GM23338 (cell line): Measurements from ENCODE around the gene NEB. TPM values are rescaled to one million over a fixed set of nuclear protein-coding genes. Genes with fewer than 3 reads are reported as not detected.

Experiments used
- ATAC-seq: fragments of 200-7000 bp; cut with Tn5 transposase; 3 replicates; pipeline ENCODE4 v1.9.1; 2020
- DNase-seq: peaks from one replicate; pipeline ENCODE4 v3.0.0-alpha.2; 2015; ENCODE audit warnings: low spot score
- H2AFZ ChIP-seq: fragments of 200-600 bp; sonication (generic); 2 replicates; pipeline ENCODE4 v1.8.0; 2016; ENCODE audit warnings: antibody characterized with exemption, mild to moderate bottlenecking, moderate library complexity
- H3F3A ChIP-seq: fragments of 200-600 bp; sonication (generic); replicated peaks from 2 replicates; pipeline ENCODE4 v1.8.0; 2017; ENCODE audit warnings: antibody characterized with exemption, mixed run types, low read depth
- H3K27ac ChIP-seq: fragments of 200-600 bp; sonication (generic); 2 replicates; pipeline ENCODE4 v1.6.1; 2016; ENCODE audit warnings: low read depth
- H3K27me3 ChIP-seq: fragments of 200-600 bp; sonication (generic); 2 replicates; pipeline ENCODE4 v1.8.0; 2016; ENCODE audit warnings: mild to moderate bottlenecking, mixed run types, moderate library complexity; ENCODE audit not compliant: insufficient read depth
- H3K36me3 ChIP-seq: fragments of 200-600 bp; sonication (generic); 2 replicates; pipeline ENCODE4 v1.8.0; 2016; ENCODE audit warnings: mild to moderate bottlenecking; ENCODE audit not compliant: insufficient read depth
- H3K4me1 ChIP-seq: fragments of 200-600 bp; sonication (generic); 2 replicates; pipeline ENCODE4 v1.8.0; 2016; ENCODE audit warnings: mild to moderate bottlenecking, moderate library complexity; ENCODE audit not compliant: insufficient read depth
- H3K4me2 ChIP-seq: fragments of 200-600 bp; sonication (generic); 2 replicates; pipeline ENCODE4 v1.7.1; 2017; ENCODE audit warnings: mixed run types
- H3K4me3 ChIP-seq: fragments of 200-600 bp; sonication (generic); 2 replicates; pipeline ENCODE4 v1.6.1; 2016; ENCODE audit warnings: mixed run types
- H3K79me2 ChIP-seq: fragments of 200-600 bp; sonication (generic); replicated peaks from 2 replicates; pipeline ENCODE4 v1.8.0; 2017; ENCODE audit warnings: mild to moderate bottlenecking; ENCODE audit not compliant: insufficient read depth
- H3K9me2 ChIP-seq: fragments of 200-600 bp; sonication (generic); 2 replicates; pipeline ENCODE4 v1.8.0; 2017; ENCODE audit not compliant: insufficient read depth
- H4K20me1 ChIP-seq: fragments of 200-600 bp; sonication (generic); replicated peaks from 2 replicates; pipeline ENCODE4 v1.8.0; 2017; ENCODE audit warnings: mild to moderate bottlenecking; ENCODE audit not compliant: insufficient read depth
- H3K27ac Mint-ChIP-seq: 2 replicates; pipeline ENCODE4 v1.8.0; 2020; ENCODE audit warnings: inconsistent platforms, mild to moderate bottlenecking, moderate library complexity, mixed read lengths
- H3K27me3 Mint-ChIP-seq: 3 replicates; pipeline ENCODE4 v1.8.0; 2022; ENCODE audit warnings: low read depth, mild to moderate bottlenecking, moderate library complexity, mixed read lengths, inconsistent platforms; ENCODE audit not compliant: insufficient read depth, poor library complexity
- H3K36me3 Mint-ChIP-seq: 3 replicates; pipeline ENCODE4 v1.8.0; 2021; ENCODE audit warnings: low read depth, mild to moderate bottlenecking, inconsistent platforms, moderate library complexity, mixed read lengths
- H3K4me1 Mint-ChIP-seq: 3 replicates; pipeline ENCODE4 v1.8.0; 2020; ENCODE audit warnings: mild to moderate bottlenecking, inconsistent platforms, mixed read lengths
- H3K4me3 Mint-ChIP-seq: 3 replicates; pipeline ENCODE4 v1.8.0; 2021; ENCODE audit warnings: moderate library complexity, mild to moderate bottlenecking, inconsistent platforms, mixed read lengths
- H3K9me3 Mint-ChIP-seq: 3 replicates; pipeline ENCODE4 v1.8.0; 2020; ENCODE audit warnings: moderate library complexity, mild to moderate bottlenecking, inconsistent platforms, mixed read lengths
- CREB1 ChIP-seq: fragments of 250-450 bp; sonication (Bioruptor Pico); IDR thresholded peaks from 2 replicates; pipeline ENCODE4 v1.5.0; 2020; ENCODE audit warnings: low read depth, mild to moderate bottlenecking, moderate library complexity
- CTCF ChIP-seq, 2 experiments: fragments of 200-600 bp in 1 of 2; sonication (generic) in 1 of 2; conservative IDR thresholded peaks; 2 replicates each; pipeline versions ENCODE4 v1.5.1 to v1.6.1; 2016 to 2017; ENCODE audit warnings: antibody characterized with exemption in 2 of 2, low read depth in 2 of 2, mild to moderate bottlenecking in 2 of 2, moderate library complexity in 1 of 2
- ETS1 ChIP-seq: IDR thresholded peaks from 2 replicates; pipeline ENCODE4 v1.6.1; 2016; ENCODE audit warnings: antibody characterized with exemption
- EZH2 ChIP-seq: fragments of 200-600 bp; sonication (generic); IDR thresholded peaks from one replicate; pipeline ENCODE4 v1.8.0; 2017; ENCODE audit warnings: antibody characterized with exemption, mild to moderate bottlenecking, low read depth; ENCODE audit not compliant: unreplicated experiment
- EZH2phosphoT487 ChIP-seq: fragments of 200-600 bp; sonication (generic); IDR thresholded peaks from one replicate; pipeline ENCODE4 v1.8.1; 2018; ENCODE audit warnings: antibody characterized with exemption; ENCODE audit not compliant: unreplicated experiment
- JUNB ChIP-seq: IDR thresholded peaks from one replicate; pipeline ENCODE4 v1.6.1; 2016; ENCODE audit warnings: antibody characterized with exemption; ENCODE audit not compliant: unreplicated experiment
- NANOG ChIP-seq: IDR thresholded peaks from 2 replicates; pipeline ENCODE4 v1.6.1; 2016; ENCODE audit warnings: antibody characterized with exemption, borderline replicate concordance
- POLR2AphosphoS5 ChIP-seq: IDR thresholded peaks from 2 replicates; pipeline ENCODE4 v1.6.1; 2016; ENCODE audit warnings: antibody characterized with exemption, low read depth
- REST ChIP-seq: IDR thresholded peaks from one replicate; pipeline ENCODE4 v1.6.1; 2018; ENCODE audit warnings: antibody characterized with exemption; ENCODE audit not compliant: unreplicated experiment
- STAT1 ChIP-seq: IDR thresholded peaks from one replicate; pipeline ENCODE4 v1.6.1; 2016; ENCODE audit warnings: antibody characterized with exemption; ENCODE audit not compliant: unreplicated experiment
- ZNF114 ChIP-seq: fragments of 250-450 bp; sonication (Bioruptor Pico); IDR thresholded peaks from 2 replicates; pipeline ENCODE4 v1.5.0; 2020; ENCODE audit warnings: mild to moderate bottlenecking, moderate library complexity
- ZNF331 ChIP-seq: fragments of 250-450 bp; sonication (Bioruptor Pico); IDR thresholded peaks from 2 replicates; pipeline ENCODE4 v1.5.0; 2020; ENCODE audit warnings: low read depth, mild to moderate bottlenecking, moderate library complexity
- ZNF462 ChIP-seq: fragments of 250-450 bp; sonication (Bioruptor Pico); IDR thresholded peaks from 2 replicates; pipeline ENCODE4 v1.5.0; 2020; ENCODE audit warnings: mild to moderate bottlenecking, moderate library complexity
- polyA plus RNA-seq: library from polyadenylated mRNA; unstranded; fragments of >200 nt; fragmentation: Nextera tagmentation; extraction: Ambion mirVana; gene quantifications from 2 replicates; pipeline ENCODE4 v1.2.1, GENCODE V29; 2016
- total RNA-seq: library from RNA; depleted of rRNA; stranded (reverse); fragments of >200 nt; shearing (Covaris generic); gene quantifications from 2 replicates; pipeline ENCODE4 v1.2.3, GENCODE V29; 2014

The NEB gene
- total and polyA plus RNA-seq, 2 experiments from 2014 or later = 6.2 to 13.7 TPM

- TF ChIP-seq EZH2phosphoT487 (no peak), ZNF462 (CRISPR knock-in tag) (no peak), EZH2 (no peak), POLR2AphosphoS5 (no peak), CREB1 (CRISPR knock-in tag) (no peak), REST (no peak), ETS1 (no peak), ZNF114 (CRISPR knock-in tag) (no peak), STAT1 (no peak), CTCF (conservative IDR thresholded peaks at IDR 0.05; ENCODE audit: low read depth in 2 of 2) (no peak), NANOG (no peak), JUNB (no peak), ZNF331 (CRISPR knock-in tag) (no peak)
- no peak overlapping the region for H3K4me2 ChIP-seq
- peaks cover 76% of the 10 kb centered on the region for H3K36me3 ChIP-seq
- H3K9me2 ChIP-seq = no peaks in the 10 kb centered on the region
- H4K20me1 ChIP-seq = peaks cover 29% of the 10 kb centered on the region
- ATAC-seq (no peak), DNase-seq (no peak)
- H3K4me1 ChIP-seq = no peaks in the 10 kb centered on the region
- Mint-ChIP-seq H3K4me3 (no peak overlapping the region), H3K4me1 (no peaks in the 10 kb centered on the region), H3K27ac (no peak overlapping the region), H3K36me3 (peaks cover 95% of the 10 kb centered on the region), H3K27me3 (no peaks in the 10 kb centered on the region), H3K9me3 (no peaks in the 10 kb centered on the region)
- no peaks in the 10 kb centered on the region for H3K27me3 ChIP-seq
- no peak overlapping the region for H2AFZ ChIP-seq
- no peaks in the 10 kb centered on the region for H3F3A ChIP-seq
- peaks cover 77% of the 10 kb centered on the region for H3K79me2 ChIP-seq
- no peak overlapping the region for H3K4me3 ChIP-seq
- H3K27ac ChIP-seq = no peak overlapping the region
These were observed 263.7 kb downstream of the NEB start for GRCh38 chr2:151470556-151470955.
